HG02588 (cell line): ENCODE data around the gene NAPG.
"Not testable (repeated sequence)": the region's sequence is repeated elsewhere in the genome, so short reads cannot be mapped to it uniquely, and the experiment has no call there.

Experiments used
- ATAC-seq: cut with Tn5 transposase; IDR thresholded peaks from one replicate; pipeline ENCODE4 v1.9.1; 2021; ENCODE audit warnings: mild to moderate bottlenecking, moderate library complexity; ENCODE audit not compliant: unreplicated experiment

Gene NAPG

GRCh38 chr18:10544093-10544748 lies 18.4 kb downstream of the NAPG start:
- ATAC-seq, result no peak

- no peak for ATAC-seq
Observed at GRCh38 chr18:10546557-10547300, 20.9 kb downstream of the NAPG start.

GRCh38 chr18:10552226-10552625 lies 26.4 kb downstream of the NAPG start:
- ATAC-seq, result no peak

GRCh38 chr18:10556251-10556650 lies 30.4 kb downstream of the NAPG start:
- not testable (repeated sequence) for ATAC-seq

- no peak for ATAC-seq
Observed at GRCh38 chr18:10557085-10557677, 31.4 kb downstream of the NAPG start.

- no peak for ATAC-seq
Observed at GRCh38 chr18:10558243-10558966, 32.6 kb downstream of the NAPG start.

- ATAC-seq, result no peak
Observed at GRCh38 chr18:10558967-10559298, 33.1 kb downstream of the NAPG start.

- peak; percentile 55 for ATAC-seq
Observed at GRCh38 chr18:10559553-10560451, 34.0 kb downstream of the NAPG start.

- ATAC-seq, result peak; percentile 57
Observed at GRCh38 chr18:10560452-10561045, 34.7 kb downstream of the NAPG start.

- ATAC-seq, result no peak
Observed at GRCh38 chr18:10562773-10563160, 36.9 kb downstream of the NAPG start.

GRCh38 chr18:10563886-10564285 lies 38.1 kb downstream of the NAPG start:
- no peak for ATAC-seq

- ATAC-seq, result no peak
Observed at GRCh38 chr18:10564975-10565773, 39.3 kb downstream of the NAPG start.

GRCh38 chr18:10565835-10566234 lies 40.0 kb downstream of the NAPG start:
- no peak for ATAC-seq

- no peak for ATAC-seq
Observed at GRCh38 chr18:10566390-10566789, 40.6 kb downstream of the NAPG start.

GRCh38 chr18:10569941-10570340 lies 44.1 kb downstream of the NAPG start:
- ATAC-seq, result not testable (repeated sequence)

- ATAC-seq, result no peak
Observed at GRCh38 chr18:10570622-10571021, 44.8 kb downstream of the NAPG start.

GRCh38 chr18:10571537-10571936 lies 45.7 kb downstream of the NAPG start:
- no peak for ATAC-seq

GRCh38 chr18:10573261-10573660 lies 47.4 kb downstream of the NAPG start:
- ATAC-seq, result not testable (repeated sequence)

- ATAC-seq, result not testable (repeated sequence)
Observed at GRCh38 chr18:10574412-10574811, 48.6 kb downstream of the NAPG start.
